HepG2 (cell line): Measurements from ENCODE around the gene CAMK2D. TPM values are rescaled to one million over a fixed set of nuclear protein-coding genes. Genes with fewer than 3 reads are reported as not detected.

Source experiments
- CHD2 ChIP-seq: IDR thresholded peaks from 2 replicates; pipeline ENCODE4 v1.6.1; 2011; ENCODE audit warnings: low read depth, low read length, improper control_type of control experiment
- CSRNP1 ChIP-seq: sonication (generic); formaldehyde crosslinking; IDR thresholded peaks from 2 replicates; pipeline ENCODE4 v1.8.1; 2023; ENCODE audit warnings: mild to moderate bottlenecking, missing genetic modification reagents
- CSRNP2 ChIP-seq: sonication (generic); formaldehyde crosslinking; conservative IDR thresholded peaks from 2 replicates; pipeline ENCODE4 v1.8.0; 2022; ENCODE audit warnings: low read depth, missing genetic modification reagents
- NR2C2 ChIP-seq: sonication (generic); formaldehyde crosslinking; IDR thresholded peaks from 2 replicates; pipeline ENCODE4 v1.4.0; 2020; ENCODE audit warnings: missing genetic modification reagents, mild to moderate bottlenecking, moderate library complexity, borderline replicate concordance
- NR3C1 ChIP-seq: sonication (generic); formaldehyde crosslinking; IDR thresholded peaks from 2 replicates; pipeline ENCODE4 v1.4.0; 2020; ENCODE audit warnings: missing genetic modification reagents
- PAXIP1 ChIP-seq: sonication (generic); formaldehyde crosslinking; conservative IDR thresholded peaks from 2 replicates; pipeline ENCODE4 v1.4.0; 2020; ENCODE audit warnings: mild to moderate bottlenecking, missing genetic modification reagents, moderate library complexity
- POGZ ChIP-seq: sonication (generic); formaldehyde crosslinking; IDR thresholded peaks from 2 replicates; pipeline ENCODE4 v1.4.0; 2020; ENCODE audit warnings: mild to moderate bottlenecking, missing genetic modification reagents
- SMARCE1 ChIP-seq: fragments of 450-650 bp; IDR thresholded peaks from 2 replicates; pipeline ENCODE4 v1.6.1; 2017; ENCODE audit warnings: borderline replicate concordance
- ZNF235 ChIP-seq: sonication (generic); formaldehyde crosslinking; IDR thresholded peaks from 2 replicates; pipeline ENCODE4 v1.8.1; 2023; ENCODE audit warnings: mild to moderate bottlenecking, missing genetic modification reagents, borderline replicate concordance
- ZNF644 ChIP-seq: IDR thresholded peaks from 2 replicates; pipeline ENCODE4 v1.6.1; 2016; ENCODE audit warnings: low read depth
- ZNF652 ChIP-seq: IDR thresholded peaks from 2 replicates; pipeline ENCODE4 v1.6.1; 2016; ENCODE audit warnings: low read depth, borderline replicate concordance
- polyA plus RNA-seq, 8 experiments: library from polyadenylated mRNA; depleted of rRNA in 3 of 8; stranded (reverse) in 7 of 8; unstranded in 1 of 8; fragments of >200 nt; fragmentation: Illumina TruSeq in 4 of 8; extraction: Trizol in 4 of 8; gene quantifications; 2 replicates each; pipeline versions ENCODE4 v1.2.1 to v1.2.3, GENCODE V29; 2011 to 2016; ENCODE audit warnings: low read depth in 4 of 8, missing spikeins in 1 of 8, mixed read lengths in 1 of 8; ENCODE audit not compliant: insufficient read depth in 1 of 8
- total RNA-seq, 5 experiments: library from RNA; depleted of rRNA; stranded (reverse); fragments of >200 nt; fragmentation: Illumina TruSeq; extraction: Trizol; gene quantifications; 2 replicates each; pipeline ENCODE4 v1.2.3, GENCODE V29; 2016; ENCODE audit warnings: low read depth in 1 of 5

CAMK2D gene
- total and polyA plus RNA-seq, 2 of the 13 experiments (the other 11 are each of a cell fraction or from before 2014, with no cell fraction given) = 18.0 to 65.4 TPM

- no peak for TF ChIP-seq CSRNP1 (CRISPR knock-in tag)
- no peak for TF ChIP-seq CHD2
- peak; percentile 35; the same call in 1 of the 2 replicates for TF ChIP-seq ZNF644
- TF ChIP-seq POGZ (CRISPR knock-in tag) = 0 out of 2 replicates have a peak, but pooled peaks have one; percentile 15
- no peak for TF ChIP-seq SMARCE1
- TF ChIP-seq ZNF235 (CRISPR knock-in tag) = no peak
- TF ChIP-seq CSRNP2 (CRISPR knock-in tag) = no peak
- TF ChIP-seq NR3C1 (CRISPR knock-in tag) = no peak
- peak; percentile 80 for TF ChIP-seq ZNF652
- peak; percentile 17; the same call in 1 of the 2 replicates for TF ChIP-seq NR2C2
- no peak for TF ChIP-seq PAXIP1
Observed at GRCh38 chr4:113675731-113676697, 85.5 kb downstream of the CAMK2D start (continued).
